Astrocyte of the spinal cord (primary cell): ENCODE measurements around the gene TRERF1.

Experiments
- DNase-seq: peaks from one replicate; pipeline ENCODE4 v3.0.0; 2011; ENCODE audit warnings: low read depth, low spot score
- H3K4me3 ChIP-seq: 2 replicates; pipeline ENCODE4 v1.5.1; 2011; ENCODE audit warnings: low read depth, mild to moderate bottlenecking, low read length, moderate library complexity
- in situ Hi-C: cut with HindIII; loops from 2 replicates; pipeline ENCODE4 v1.10.0; 2017; ENCODE audit warnings: low sequenced_read_pairs
- TF ChIP-seq, protein P1 (sequence below): IDR thresholded peaks from 2 replicates; pipeline ENCODE4 v1.5.1; 2012; ENCODE audit warnings: low read depth, mild to moderate bottlenecking, low read length, inconsistent platforms

The TRERF1 gene

DNA sequence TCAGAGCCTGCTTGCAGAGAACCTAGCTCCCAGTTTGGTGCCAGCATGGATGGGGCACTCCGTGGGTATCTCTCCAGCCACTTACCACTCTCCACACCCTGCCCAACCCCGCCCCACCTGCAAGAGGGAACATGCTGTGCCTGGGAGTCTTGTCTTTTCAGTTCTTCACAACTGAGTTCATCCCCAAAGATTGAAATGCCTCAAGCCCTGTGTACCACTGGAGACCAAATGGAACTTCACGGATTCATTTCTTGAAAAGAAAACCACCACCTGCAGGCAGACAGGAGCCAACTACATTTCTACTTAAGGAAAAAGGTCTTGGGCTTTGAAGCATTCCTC is 50.1 kb downstream of the TRERF1 start:
- in situ Hi-C loops, result no loop called here
- H3K4me3 ChIP-seq, result no peak overlapping the region
- no peak for DNase-seq
- TF ChIP-seq, protein P1, sequence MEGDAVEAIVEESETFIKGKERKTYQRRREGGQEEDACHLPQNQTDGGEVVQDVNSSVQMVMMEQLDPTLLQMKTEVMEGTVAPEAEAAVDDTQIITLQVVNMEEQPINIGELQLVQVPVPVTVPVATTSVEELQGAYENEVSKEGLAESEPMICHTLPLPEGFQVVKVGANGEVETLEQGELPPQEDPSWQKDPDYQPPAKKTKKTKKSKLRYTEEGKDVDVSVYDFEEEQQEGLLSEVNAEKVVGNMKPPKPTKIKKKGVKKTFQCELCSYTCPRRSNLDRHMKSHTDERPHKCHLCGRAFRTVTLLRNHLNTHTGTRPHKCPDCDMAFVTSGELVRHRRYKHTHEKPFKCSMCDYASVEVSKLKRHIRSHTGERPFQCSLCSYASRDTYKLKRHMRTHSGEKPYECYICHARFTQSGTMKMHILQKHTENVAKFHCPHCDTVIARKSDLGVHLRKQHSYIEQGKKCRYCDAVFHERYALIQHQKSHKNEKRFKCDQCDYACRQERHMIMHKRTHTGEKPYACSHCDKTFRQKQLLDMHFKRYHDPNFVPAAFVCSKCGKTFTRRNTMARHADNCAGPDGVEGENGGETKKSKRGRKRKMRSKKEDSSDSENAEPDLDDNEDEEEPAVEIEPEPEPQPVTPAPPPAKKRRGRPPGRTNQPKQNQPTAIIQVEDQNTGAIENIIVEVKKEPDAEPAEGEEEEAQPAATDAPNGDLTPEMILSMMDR, result no peak

DNA sequence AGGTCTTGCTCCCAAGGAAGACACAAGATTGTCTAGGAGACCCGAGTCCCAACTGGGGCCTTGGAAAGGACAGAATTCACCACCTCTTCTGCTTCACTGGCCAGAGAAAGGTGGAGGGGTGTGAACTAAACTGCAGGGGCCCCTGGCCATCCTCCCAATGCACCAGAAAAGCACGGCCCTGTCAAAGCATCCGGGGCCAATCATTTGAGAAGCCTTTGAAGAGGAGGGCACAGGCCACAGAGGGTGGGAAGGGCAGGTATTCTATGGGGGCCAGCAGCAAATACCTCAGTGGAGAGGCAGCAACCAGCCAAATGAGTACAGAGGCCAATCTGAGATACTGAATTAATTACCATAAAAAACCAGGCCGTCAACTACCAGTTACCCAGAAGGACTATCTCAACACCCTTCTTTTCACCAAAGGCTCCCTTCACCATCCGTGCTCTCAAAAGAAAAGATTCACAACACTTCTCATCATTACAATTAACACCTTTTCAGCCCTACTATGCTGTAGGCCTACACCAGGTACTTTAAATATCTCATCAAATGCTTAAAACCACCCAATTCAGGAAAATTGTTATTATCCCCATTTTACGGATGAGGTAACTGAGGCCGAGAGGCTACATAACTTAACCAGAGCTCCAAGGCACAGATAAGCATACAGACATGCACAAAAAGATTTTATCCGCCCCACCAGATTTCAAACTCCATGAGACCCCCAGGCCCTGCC is 50.7 kb downstream of the TRERF1 start:
- no peak for DNase-seq
- no peak overlapping the region for H3K4me3 ChIP-seq
- in situ Hi-C loops, result no loop called here
- TF ChIP-seq, protein P1, result no peak

DNA sequence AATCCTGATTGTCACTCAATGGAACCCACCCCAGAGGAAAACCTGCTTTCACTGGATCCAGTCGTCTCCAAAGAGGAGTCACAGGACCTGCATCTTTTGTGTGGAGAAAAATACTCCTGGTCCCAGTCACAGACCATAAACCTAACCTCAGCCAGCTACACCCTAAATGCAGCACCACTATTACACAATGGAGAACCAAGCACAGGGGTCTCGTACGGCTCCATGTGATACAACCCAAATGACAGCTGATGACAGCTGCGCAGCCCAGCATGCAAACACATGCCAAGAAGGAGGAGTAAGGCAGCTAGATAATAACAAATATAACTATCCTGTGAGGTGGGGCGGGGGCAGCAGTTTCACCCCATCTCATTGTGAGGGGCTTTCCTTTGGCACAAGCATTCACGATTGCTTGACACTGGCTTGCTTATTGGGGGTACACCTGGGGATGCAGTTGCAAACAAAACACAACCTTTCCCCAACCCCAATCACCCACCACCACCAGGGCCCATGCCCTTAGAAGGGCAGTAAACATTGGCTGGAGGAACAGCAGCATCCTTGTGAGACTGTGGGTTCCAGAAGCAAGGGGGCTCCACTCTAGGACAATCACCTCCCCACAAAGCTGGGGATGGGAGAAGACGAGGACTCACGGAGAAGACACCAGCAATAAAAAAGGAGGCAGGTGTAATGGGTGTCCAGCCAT is 51.5 kb downstream of the TRERF1 start:
- in situ Hi-C loops, result no loop called here
- DNase-seq, result no peak
- TF ChIP-seq, protein P1, result no peak
- H3K4me3 ChIP-seq, result no peak overlapping the region

DNA sequence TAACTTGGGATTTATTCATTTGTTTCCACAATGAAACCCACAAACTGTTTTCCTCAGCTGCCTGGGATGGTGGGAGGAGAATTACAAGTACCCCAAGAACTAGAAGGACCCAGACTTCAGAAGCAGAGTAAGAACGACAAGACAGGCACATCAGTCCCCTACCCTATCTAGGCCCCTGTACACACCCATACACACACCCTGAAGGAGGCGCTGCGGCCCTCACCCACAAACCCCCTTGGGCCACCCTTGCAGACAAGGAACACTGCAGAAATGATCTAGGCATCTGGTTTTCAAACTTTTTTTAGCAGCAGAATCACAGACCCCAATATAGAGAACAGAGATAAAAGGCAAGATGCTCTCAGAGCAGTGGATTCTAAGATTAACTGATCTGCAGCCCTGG is 55.0 kb downstream of the TRERF1 start:
- TF ChIP-seq, protein P1, result no peak
- no peak for DNase-seq
- H3K4me3 ChIP-seq, result no peak overlapping the region
- in situ Hi-C loops, result no loop called here

DNA sequence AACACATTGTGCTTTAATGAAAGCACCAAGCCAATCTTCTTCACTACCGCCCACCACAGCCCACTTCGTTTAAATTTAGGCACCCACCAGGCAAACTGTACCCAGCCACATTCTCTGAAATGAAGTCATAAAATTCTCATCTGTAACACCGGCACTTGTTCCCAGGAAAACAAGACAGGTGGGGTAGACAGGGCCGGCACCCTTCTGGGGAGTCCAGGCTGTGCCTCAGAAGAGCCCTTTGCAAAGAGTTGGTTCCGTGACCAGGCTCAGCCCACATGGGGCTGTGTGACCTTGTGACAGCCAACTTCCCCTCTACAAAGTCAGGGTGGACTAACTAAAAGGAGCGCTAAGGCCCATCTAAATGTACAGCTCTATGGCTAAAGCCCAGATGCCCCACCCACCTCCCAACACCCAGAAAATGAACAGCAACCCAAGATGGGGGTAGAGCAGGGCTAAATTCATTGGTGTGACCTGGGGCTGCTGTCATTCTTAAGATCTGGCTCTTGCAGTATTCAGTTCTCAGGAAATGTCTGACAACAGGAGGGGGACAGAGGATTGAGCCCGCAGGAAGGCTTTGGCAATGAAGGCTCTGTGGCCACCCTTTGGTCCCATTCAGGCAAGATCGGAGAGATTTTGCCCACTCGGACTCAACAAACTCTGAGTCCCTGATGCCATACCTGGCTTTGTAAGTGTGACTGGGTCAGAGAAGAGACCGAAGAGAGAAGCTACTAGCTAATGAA is 56.7 kb downstream of the TRERF1 start:
- in situ Hi-C loops, result no loop called here
- DNase-seq, result no peak
- TF ChIP-seq, protein P1, result no peak
- no peak overlapping the region for H3K4me3 ChIP-seq

DNA sequence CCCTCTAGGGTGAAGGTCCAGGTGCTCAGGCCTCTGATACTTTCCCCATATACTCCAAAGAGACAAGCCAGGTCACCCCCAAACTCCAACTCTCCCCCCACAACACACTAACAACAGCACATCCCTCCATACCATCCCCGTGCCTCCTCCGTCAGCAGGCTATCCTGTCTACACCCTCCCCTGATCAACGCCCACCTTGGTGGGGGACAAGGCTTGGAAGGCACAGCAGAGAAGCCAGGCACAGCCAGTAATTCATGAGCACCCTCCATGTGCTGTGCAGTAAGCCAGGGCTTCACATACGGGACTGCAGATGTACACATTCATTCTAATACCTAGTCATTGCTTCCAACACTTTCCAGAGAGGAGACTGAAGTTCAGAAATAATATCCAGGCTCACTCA is 57.6 kb downstream of the TRERF1 start:
- DNase-seq, result no peak
- H3K4me3 ChIP-seq, result no peak overlapping the region
- TF ChIP-seq, protein P1, result no peak
- in situ Hi-C loops, result no loop called here
